GM12878 (cell line): ENCODE data around the gene SHB. TPM values are rescaled to one million over a fixed set of nuclear protein-coding genes. Genes with fewer than 3 reads are reported as not detected.

Source experiments
- ATAC-seq: fragments of 200-7000 bp; cut with Tn5 transposase; 3 replicates; pipeline ENCODE4 v1.9.1; 2020; ENCODE audit warnings: mild to moderate bottlenecking, moderate library complexity
- BruUV-seq: library from RNA; stranded (reverse); fragments of 400-500 nt; replicated peaks from 2 replicates; lab custom pipeline; 2021; lab: Mats Ljungman, UMichigan
- CTCF ChIA-PET: fragments of 300-600 bp; sonication (Branson Sonifier 250); formaldehyde crosslinking; extraction: SDS; loops from one replicate; lab custom pipeline; 2021; ENCODE audit warnings: inconsistent platforms; lab: Yijun Ruan, JAX
- POLR2A ChIA-PET: fragments of 350-600 bp; formaldehyde crosslinking; extraction: SDS; loops from one replicate; lab custom pipeline; 2021; ENCODE audit warnings: inconsistent platforms; lab: Charles Lee
- RAD21 ChIA-PET: fragments of 300-600 bp; sonication (Branson Sonifier 250); formaldehyde crosslinking; loops from one replicate; lab custom pipeline; 2023; ENCODE audit warnings: antibody characterized with exemption; ENCODE audit not compliant: unreplicated experiment; lab: Charles Lee
- SMC1A ChIA-PET: fragments of 300-600 bp; sonication (Branson Sonifier 250); formaldehyde crosslinking; loops from one replicate; lab custom pipeline; 2023; ENCODE audit not compliant: unreplicated experiment, uncharacterized antibody; lab: Charles Lee
- DNase-seq: peaks from one replicate; pipeline ENCODE4 v3.0.0-alpha.2; 2011; ENCODE audit warnings: low read depth, low spot score
- FAIRE-seq: peaks from 3 replicates; lab custom pipeline; 2011; peaks lifted over from hg19 to GRCh38; lab: Jason Lieb, UNC
- H2AFZ ChIP-seq: 2 replicates; pipeline ENCODE4 v1.6.0; 2011; ENCODE audit warnings: low read depth, low read length, control low read depth; ENCODE audit not compliant: control insufficient read depth
- H3K27ac ChIP-seq: 2 replicates; pipeline ENCODE4 v1.5.1; 2011; ENCODE audit warnings: control low read depth; ENCODE audit not compliant: control insufficient read depth, insufficient read depth
- H3K27me3 ChIP-seq, 2 experiments: replicated peaks in 1 of 2; 2 replicates each; pipeline versions ENCODE4 v1.6.0 to v1.6.1; 2011; ENCODE audit warnings: low read length in 1 of 2; ENCODE audit not compliant: control insufficient read depth in 2 of 2, insufficient read depth in 2 of 2
- H3K36me3 ChIP-seq, 2 experiments: 2 replicates each; pipeline ENCODE4 v1.5.1; 2011; ENCODE audit warnings: low read length in 1 of 2; ENCODE audit not compliant: control insufficient read depth in 2 of 2, insufficient read depth in 2 of 2
- H3K4me1 ChIP-seq: 2 replicates; pipeline ENCODE4 v1.6.1; 2011; ENCODE audit warnings: mild to moderate bottlenecking, low read length, moderate library complexity, mixed read lengths; ENCODE audit not compliant: control insufficient read depth, insufficient read depth
- H3K4me2 ChIP-seq: 2 replicates; pipeline ENCODE4 v1.6.0; 2011; ENCODE audit warnings: control low read depth; ENCODE audit not compliant: control insufficient read depth, insufficient read depth
- H3K4me3 ChIP-seq: fragments of 200-600 bp; sonication (generic); 2 replicates; pipeline ENCODE4 v1.5.1; 2016
- H3K79me2 ChIP-seq: 2 replicates; pipeline ENCODE4 v1.6.0; 2011; ENCODE audit warnings: low read length; ENCODE audit not compliant: control insufficient read depth, insufficient read depth
- H3K9ac ChIP-seq: 2 replicates; pipeline ENCODE4 v1.8.0; 2011; ENCODE audit warnings: low read length, control low read depth, mixed read lengths; ENCODE audit not compliant: control insufficient read depth, insufficient read depth
- H3K9me3 ChIP-seq: replicated peaks from 3 replicates; pipeline ENCODE4 v1.5.1; 2011; ENCODE audit warnings: mild to moderate bottlenecking, low read length; ENCODE audit not compliant: control insufficient read depth, insufficient read depth
- H4K20me1 ChIP-seq: 2 replicates; pipeline ENCODE4 v1.6.0; 2011; ENCODE audit not compliant: control insufficient read depth, insufficient read depth
- CBX5 ChIP-seq: sonication (generic); IDR thresholded peaks from 2 replicates; pipeline ENCODE4 v1.6.1; 2016; ENCODE audit warnings: low read depth, moderate library complexity, mild to moderate bottlenecking, inconsistent platforms
- SREBF1 ChIP-seq: IDR thresholded peaks from 2 replicates; pipeline ENCODE4 v1.6.1; 2012; ENCODE audit warnings: mild to moderate bottlenecking, low read length
- TCF7 ChIP-seq: IDR thresholded peaks from 2 replicates; pipeline ENCODE4 v1.6.1; 2014; ENCODE audit warnings: antibody characterized with exemption, borderline replicate concordance
- WGBS: methylation state at CpG from one replicate; pipeline ENCODE4 v1.1.6; 2016; ENCODE audit warnings: low lambda C conversion rate; ENCODE audit not compliant: insufficient replicate concordance, insufficient coverage; ENCODE audit errors: missing lambda C conversion rate; 5-methylcytosine and 5-hydroxymethylcytosine counted together
- in situ Hi-C: fragments of 300-500 bp; cut with MboI; formaldehyde crosslinking; loops from 9 replicates; pipeline ENCODE4 v1.14.3; 2018; ENCODE audit warnings: mixed read lengths
- intact Hi-C: fragments of 100-400 bp; cut with micrococcal nuclease; formaldehyde crosslinking; loops from one replicate; pipeline ENCODE4 v1.14.2; 2022; ENCODE audit not compliant: unreplicated experiment
- polyA plus RNA-seq, 11 experiments: library from polyadenylated mRNA; depleted of rRNA in 4 of 11; unstranded in 6 of 11; stranded (reverse) in 5 of 11; fragments of >200 nt; fragmentation: Nextera tagmentation in 4 of 11; fragmentation: Illumina TruSeq in 1 of 11; extraction: Ambion mirVana in 4 of 11; extraction: Trizol in 1 of 11; gene quantifications; 1 replicate in 1 of 11; 2 replicates in 10 of 11; pipeline versions ENCODE4 v1.2.1 to v1.2.3, GENCODE V29; 2011 to 2016; ENCODE audit warnings: inconsistent platforms in 2 of 11, missing spikeins in 2 of 11, low read depth in 1 of 11
- total RNA-seq, 4 experiments: library from RNA; depleted of rRNA in 3 of 4; stranded (reverse); fragments of >200 nt in 3 of 4; fragmentation: Illumina TruSeq in 1 of 4; extraction: Trizol in 1 of 4; gene quantifications; 2 replicates each; pipeline versions ENCODE4 v1.2.1 to v1.2.3, GENCODE V29; 2013 to 2021
- TF ChIP-seq, protein P1 (sequence below): IDR thresholded peaks from 2 replicates; pipeline ENCODE4 v1.6.1; 2012; ENCODE audit warnings: improper control_type of control experiment, low read depth, low read length; ENCODE audit not compliant: insufficient replicate concordance
- TF ChIP-seq, protein P2 (sequence below): fragments of 450-650 bp; IDR thresholded peaks from 2 replicates; pipeline ENCODE4 v1.6.1; 2016; ENCODE audit warnings: mild to moderate bottlenecking, moderate library complexity, borderline replicate concordance
- TF ChIP-seq, protein P3 (sequence below): IDR thresholded peaks from 2 replicates; pipeline ENCODE4 v1.6.1; 2011; ENCODE audit warnings: borderline replicate concordance, low read depth, mild to moderate bottlenecking, moderate library complexity, mixed read lengths, low read length; ENCODE audit not compliant: insufficient read depth; ENCODE audit errors: extremely low read length

Gene SHB
- total and polyA plus RNA-seq, 10 of the 15 experiments (the other 5 are each of a cell fraction or from before 2014, with no cell fraction given): 0.29 to 6.2 (median 1.3) TPM

DNA sequence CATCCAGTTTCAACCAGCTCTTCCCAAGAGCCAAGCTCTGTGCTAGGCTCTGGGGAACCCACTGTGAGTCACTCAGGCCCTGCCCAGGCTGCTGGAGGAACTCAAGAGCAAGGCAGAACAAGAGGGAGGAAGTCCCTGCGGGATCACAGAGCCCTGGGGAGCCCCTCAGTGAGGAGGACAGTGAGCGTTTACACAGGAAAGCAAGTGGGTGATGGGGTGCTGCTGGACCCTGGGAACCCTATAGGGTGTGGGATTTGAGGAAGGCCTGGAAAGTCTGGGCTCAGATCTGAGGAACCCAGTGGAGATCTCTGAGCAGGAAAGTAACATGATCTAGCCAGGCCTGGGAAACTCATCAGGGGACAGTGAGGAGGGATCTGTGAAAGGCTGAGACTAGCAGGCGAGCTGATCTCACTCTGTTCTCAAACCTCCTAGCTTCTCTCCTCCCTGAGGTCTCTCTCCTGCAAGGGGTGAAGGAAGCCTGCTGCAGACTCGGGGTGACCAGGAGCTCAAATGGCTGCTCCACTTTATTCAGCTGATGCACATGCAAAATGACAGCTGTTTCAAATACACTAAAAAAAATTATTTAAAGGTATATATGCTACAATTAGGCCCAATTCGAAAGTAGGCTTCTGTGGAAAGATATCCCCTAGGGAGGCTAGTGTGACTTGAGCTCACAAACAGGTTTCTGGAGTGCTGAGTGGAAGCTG is 70.0 kb downstream of the SHB start (continued):
- TF ChIP-seq, protein P1, sequence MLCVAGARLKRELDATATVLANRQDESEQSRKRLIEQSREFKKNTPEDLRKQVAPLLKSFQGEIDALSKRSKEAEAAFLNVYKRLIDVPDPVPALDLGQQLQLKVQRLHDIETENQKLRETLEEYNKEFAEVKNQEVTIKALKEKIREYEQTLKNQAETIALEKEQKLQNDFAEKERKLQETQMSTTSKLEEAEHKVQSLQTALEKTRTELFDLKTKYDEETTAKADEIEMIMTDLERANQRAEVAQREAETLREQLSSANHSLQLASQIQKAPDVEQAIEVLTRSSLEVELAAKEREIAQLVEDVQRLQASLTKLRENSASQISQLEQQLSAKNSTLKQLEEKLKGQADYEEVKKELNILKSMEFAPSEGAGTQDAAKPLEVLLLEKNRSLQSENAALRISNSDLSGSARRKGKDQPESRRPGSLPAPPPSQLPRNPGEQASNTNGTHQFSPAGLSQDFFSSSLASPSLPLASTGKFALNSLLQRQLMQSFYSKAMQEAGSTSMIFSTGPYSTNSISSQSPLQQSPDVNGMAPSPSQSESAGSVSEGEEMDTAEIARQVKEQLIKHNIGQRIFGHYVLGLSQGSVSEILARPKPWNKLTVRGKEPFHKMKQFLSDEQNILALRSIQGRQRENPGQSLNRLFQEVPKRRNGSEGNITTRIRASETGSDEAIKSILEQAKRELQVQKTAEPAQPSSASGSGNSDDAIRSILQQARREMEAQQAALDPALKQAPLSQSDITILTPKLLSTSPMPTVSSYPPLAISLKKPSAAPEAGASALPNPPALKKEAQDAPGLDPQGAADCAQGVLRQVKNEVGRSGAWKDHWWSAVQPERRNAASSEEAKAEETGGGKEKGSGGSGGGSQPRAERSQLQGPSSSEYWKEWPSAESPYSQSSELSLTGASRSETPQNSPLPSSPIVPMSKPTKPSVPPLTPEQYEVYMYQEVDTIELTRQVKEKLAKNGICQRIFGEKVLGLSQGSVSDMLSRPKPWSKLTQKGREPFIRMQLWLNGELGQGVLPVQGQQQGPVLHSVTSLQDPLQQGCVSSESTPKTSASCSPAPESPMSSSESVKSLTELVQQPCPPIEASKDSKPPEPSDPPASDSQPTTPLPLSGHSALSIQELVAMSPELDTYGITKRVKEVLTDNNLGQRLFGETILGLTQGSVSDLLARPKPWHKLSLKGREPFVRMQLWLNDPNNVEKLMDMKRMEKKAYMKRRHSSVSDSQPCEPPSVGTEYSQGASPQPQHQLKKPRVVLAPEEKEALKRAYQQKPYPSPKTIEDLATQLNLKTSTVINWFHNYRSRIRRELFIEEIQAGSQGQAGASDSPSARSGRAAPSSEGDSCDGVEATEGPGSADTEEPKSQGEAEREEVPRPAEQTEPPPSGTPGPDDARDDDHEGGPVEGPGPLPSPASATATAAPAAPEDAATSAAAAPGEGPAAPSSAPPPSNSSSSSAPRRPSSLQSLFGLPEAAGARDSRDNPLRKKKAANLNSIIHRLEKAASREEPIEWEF: peak; percentile 10
- TF ChIP-seq, all 136 proteins: peak for 5

DNA sequence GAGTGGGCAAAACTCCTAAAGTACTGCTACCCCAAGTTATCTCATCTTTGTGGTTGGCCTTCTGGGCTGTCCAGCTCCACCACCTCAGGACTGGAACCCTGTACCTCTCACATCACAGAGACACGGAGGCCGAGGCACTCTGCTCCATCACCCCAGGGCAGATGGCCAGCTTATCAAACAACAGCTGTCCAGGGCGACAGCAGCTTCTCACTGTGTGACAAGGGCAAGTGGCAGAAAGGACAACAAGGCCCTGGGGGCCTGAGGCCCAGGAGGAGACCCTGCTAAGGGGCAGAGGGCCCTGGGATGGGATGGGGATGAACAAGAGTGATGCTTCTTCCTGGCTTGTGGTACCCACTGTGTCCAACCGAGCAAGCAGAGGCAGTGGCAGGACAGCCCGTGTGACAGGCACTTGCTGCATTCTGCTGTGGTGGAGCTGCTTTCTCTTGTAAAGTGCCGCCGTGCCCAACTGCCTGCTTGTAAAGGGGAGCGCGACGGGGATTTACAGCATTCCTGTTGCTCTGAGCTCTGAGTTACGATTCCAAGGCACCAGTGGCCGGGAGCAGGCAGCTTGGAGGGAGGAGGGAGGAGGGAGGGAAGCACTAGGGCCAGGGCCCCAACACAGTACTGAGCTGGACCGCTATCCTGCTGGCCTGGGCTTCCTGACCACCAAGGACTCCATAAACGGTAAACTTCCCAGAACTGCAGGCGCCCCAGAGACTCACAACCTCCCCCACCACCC is 71.2 kb downstream of the SHB start:
- H3K79me2 ChIP-seq: no peaks in the 10 kb centered on the region
- TF ChIP-seq CBX5 (no peak), SREBF1 (no peak), TCF7 (no peak)
- TF ChIP-seq, protein P2, sequence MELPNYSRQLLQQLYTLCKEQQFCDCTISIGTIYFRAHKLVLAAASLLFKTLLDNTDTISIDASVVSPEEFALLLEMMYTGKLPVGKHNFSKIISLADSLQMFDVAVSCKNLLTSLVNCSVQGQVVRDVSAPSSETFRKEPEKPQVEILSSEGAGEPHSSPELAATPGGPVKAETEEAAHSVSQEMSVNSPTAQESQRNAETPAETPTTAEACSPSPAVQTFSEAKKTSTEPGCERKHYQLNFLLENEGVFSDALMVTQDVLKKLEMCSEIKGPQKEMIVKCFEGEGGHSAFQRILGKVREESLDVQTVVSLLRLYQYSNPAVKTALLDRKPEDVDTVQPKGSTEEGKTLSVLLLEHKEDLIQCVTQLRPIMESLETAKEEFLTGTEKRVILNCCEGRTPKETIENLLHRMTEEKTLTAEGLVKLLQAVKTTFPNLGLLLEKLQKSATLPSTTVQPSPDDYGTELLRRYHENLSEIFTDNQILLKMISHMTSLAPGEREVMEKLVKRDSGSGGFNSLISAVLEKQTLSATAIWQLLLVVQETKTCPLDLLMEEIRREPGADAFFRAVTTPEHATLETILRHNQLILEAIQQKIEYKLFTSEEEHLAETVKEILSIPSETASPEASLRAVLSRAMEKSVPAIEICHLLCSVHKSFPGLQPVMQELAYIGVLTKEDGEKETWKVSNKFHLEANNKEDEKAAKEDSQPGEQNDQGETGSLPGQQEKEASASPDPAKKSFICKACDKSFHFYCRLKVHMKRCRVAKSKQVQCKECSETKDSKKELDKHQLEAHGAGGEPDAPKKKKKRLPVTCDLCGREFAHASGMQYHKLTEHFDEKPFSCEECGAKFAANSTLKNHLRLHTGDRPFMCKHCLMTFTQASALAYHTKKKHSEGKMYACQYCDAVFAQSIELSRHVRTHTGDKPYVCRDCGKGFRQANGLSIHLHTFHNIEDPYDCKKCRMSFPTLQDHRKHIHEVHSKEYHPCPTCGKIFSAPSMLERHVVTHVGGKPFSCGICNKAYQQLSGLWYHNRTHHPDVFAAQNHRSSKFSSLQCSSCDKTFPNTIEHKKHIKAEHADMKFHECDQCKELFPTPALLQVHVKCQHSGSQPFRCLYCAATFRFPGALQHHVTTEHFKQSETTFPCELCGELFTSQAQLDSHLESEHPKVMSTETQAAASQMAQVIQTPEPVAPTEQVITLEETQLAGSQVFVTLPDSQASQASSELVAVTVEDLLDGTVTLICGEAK: no peak
- TF ChIP-seq, protein P3, sequence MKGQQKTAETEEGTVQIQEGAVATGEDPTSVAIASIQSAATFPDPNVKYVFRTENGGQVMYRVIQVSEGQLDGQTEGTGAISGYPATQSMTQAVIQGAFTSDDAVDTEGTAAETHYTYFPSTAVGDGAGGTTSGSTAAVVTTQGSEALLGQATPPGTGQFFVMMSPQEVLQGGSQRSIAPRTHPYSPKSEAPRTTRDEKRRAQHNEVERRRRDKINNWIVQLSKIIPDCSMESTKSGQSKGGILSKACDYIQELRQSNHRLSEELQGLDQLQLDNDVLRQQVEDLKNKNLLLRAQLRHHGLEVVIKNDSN: no peak

More for the DNA sequence above, 71.2 kb downstream of the SHB start:
- POLR2A ChIA-PET: interaction anchor here (0.6 to 1.3 kb wide), 4 partner anchors 11 to 66 kb away, joined by 3 to 6 read pairs (median 4); no protein-coding TSS in a partner anchor
- RAD21 ChIA-PET: interaction anchor here (0.7 to 4.0 kb wide), 8 partner anchors 35 to 95 kb away, joined by 3 to 23 read pairs (median 5); partner anchors contain the start of gene SHB
- Histone ChIP-seq H3K4me2 (no peak overlapping the region), H3K27ac (no peak overlapping the region), H3K9ac (no peak overlapping the region), H4K20me1 (no peaks in the 10 kb centered on the region), H3K4me3 (no peak overlapping the region), H3K27me3 (no peaks in the 10 kb centered on the region), H3K4me1 (peaks cover 51% of the 10 kb centered on the region), H3K36me3 (no peaks in the 10 kb centered on the region), H2AFZ (no peak overlapping the region), H3K9me3 (no peaks in the 10 kb centered on the region)
- in situ Hi-C loops: loop anchor here (25.0 kb wide), 1 partner anchor 1061 kb away; no protein-coding TSS in a partner anchor
- ATAC-seq (no peak), FAIRE-seq (no peak), DNase-seq (no peak)
- no TSS peak for BruUV-seq
- SMC1A ChIA-PET: interaction anchor here (0.9 to 3.6 kb wide), 7 partner anchors 9 to 164 kb away, joined by 3 to 12 read pairs (median 4); no protein-coding TSS in a partner anchor
- CTCF ChIA-PET: interaction anchor here (0.7 kb wide), 1 partner anchor 100 kb away, joined by 3 read pairs; no protein-coding TSS in a partner anchor
- intact Hi-C loops: no loop called here
- 71% methylated on average over 11 of the region's 15 CpGs for WGBS
